Spleen (tissue), 11 donors: ENCODE results near the gene LRRN2. TPM values are rescaled to one million over a fixed set of nuclear protein-coding genes. Genes with fewer than 3 reads are reported as not detected.

Source experiments
- DNase-seq: peaks from one replicate; pipeline ENCODE4 v3.0.0-alpha.2; 2020
- H3K27ac ChIP-seq, 8 donors: fragments of 200-600 bp; sonication (generic) in 7 of 8; 1 replicate in 4 of 8; 2 replicates in 4 of 8; pipeline versions ENCODE4 v1.5.0 to v1.8.0; 2016 to 2021; ENCODE audit warnings: inconsistent platforms in 4 of 8, mild to moderate bottlenecking in 4 of 8, moderate library complexity in 1 of 8
- H3K27me3 ChIP-seq, 7 donors: fragments of 200-600 bp; sonication (generic) in 6 of 7; replicated peaks in 1 of 7; 1 replicate in 4 of 7; 2 replicates in 3 of 7; pipeline versions ENCODE4 v1.5.0 to v1.8.0; 2016 to 2021; ENCODE audit warnings: inconsistent platforms in 3 of 7, mild to moderate bottlenecking in 1 of 7
- H3K36me3 ChIP-seq, 6 donors: fragments of 200-600 bp; sonication (generic) in 5 of 6; 1 replicate in 4 of 6; 2 replicates in 2 of 6; pipeline versions ENCODE4 v1.5.0 to v1.8.0; 2016 to 2021; ENCODE audit warnings: inconsistent platforms in 2 of 6
- H3K4me1 ChIP-seq, 6 donors: fragments of 200-600 bp; sonication (generic) in 5 of 6; 1 replicate in 3 of 6; 2 replicates in 3 of 6; pipeline versions ENCODE4 v1.5.0 to v1.8.0; 2016 to 2021; ENCODE audit warnings: inconsistent platforms in 3 of 6
- H3K4me3 ChIP-seq, 8 donors: fragments of 200-600 bp; sonication (generic) in 7 of 8; 1 replicate in 4 of 8; 2 replicates in 4 of 8; pipeline versions ENCODE4 v1.5.0 to v1.8.0; 2016 to 2021; ENCODE audit warnings: inconsistent platforms in 4 of 8, mild to moderate bottlenecking in 4 of 8, moderate library complexity in 2 of 8
- H3K9me3 ChIP-seq, 8 donors: fragments of 200-600 bp; sonication (generic) in 7 of 8; 1 replicate in 4 of 8; 2 replicates in 4 of 8; pipeline versions ENCODE4 v1.5.0 to v1.8.0; 2016 to 2021; ENCODE audit warnings: inconsistent platforms in 4 of 8
- CTCF ChIP-seq, 11 experiments: fragments of 200-600 bp in 7 of 11; fragments of 450-650 bp in 4 of 11; sonication (generic) in 4 of 11; IDR thresholded peaks in 8 of 11; conservative IDR thresholded peaks in 3 of 11; 1 replicate in 7 of 11; 2 replicates in 4 of 11; pipeline versions ENCODE4 v1.4.0 to v1.8.0; 2016 to 2021; ENCODE audit warnings: antibody characterized with exemption in 11 of 11, inconsistent platforms in 4 of 11, mild to moderate bottlenecking in 1 of 11
- POLR2A ChIP-seq, 3 donors: fragments of 450-650 bp; IDR thresholded peaks; one replicate each; pipeline ENCODE4 v1.5.1; 2017; ENCODE audit warnings: antibody characterized with exemption in 3 of 3, mild to moderate bottlenecking in 1 of 3
- POLR2AphosphoS5 ChIP-seq, 3 donors: sonication (generic); formaldehyde crosslinking; IDR thresholded peaks; one replicate each; pipeline ENCODE4 v1.5.1; 2017; ENCODE audit warnings: antibody characterized with exemption in 3 of 3
- WGBS, 5 donors: extraction: QIAGEN DNeasy Blood & Tissue Kit in 3 of 5; methylation state at CpG; one replicate each; pipeline versions ENCODE4 v1.1.5 to v1.1.7; 2013 to 2018; 5-methylcytosine and 5-hydroxymethylcytosine counted together
- intact Hi-C: fragments of 100-400 bp; cut with DNase I; formaldehyde crosslinking; loops from one replicate; pipeline ENCODE4 v1.15.0; 2023; ENCODE audit warnings: low total_unique reads
- polyA plus RNA-seq, 3 donors: library from polyadenylated mRNA; stranded (reverse); fragments of 200-250 nt; gene quantifications; one replicate each; pipeline ENCODE4 v1.2.1, GENCODE V29; 2013
- total RNA-seq, 7 donors: library from RNA; depleted of rRNA in 3 of 7; stranded (reverse); fragments of >200 nt in 3 of 7; fragmentation: NEBNext Ultra II Directional in 4 of 7; extraction: Animal tissue kit (Norgen Biotek cat#: 25700) in 4 of 7; gene quantifications; one replicate each; pipeline versions ENCODE4 v1.1.0 to v1.2.1, GENCODE V29; 2016 to 2021
- donor health status: healthy with polysubstance abuse.
- donor health status: DM: no; HTN: no; CAD: no; lungs with moderate emphysema.
- donor health status: DM: no; HTN: no; CAD: no.
- donor health status: Bipolar disorder and iron deficiency.
- donor health status: healthy.
- donor health status: DM: no; HTN: no; CAD: no.
- donor health status: DM: yes; HTN: yes; CAD: no.

The LRRN2 gene
- total and polyA plus RNA-seq, 10 donors = 1.6 to 11.9 (median 4.5) TPM

- intact Hi-C loops = no loop called here
- peaks cover 0 to 22% (median 0%) of the 10 kb centered on the region in 6 donors for H3K36me3 ChIP-seq
- no peaks in the 10 kb centered on the region for H3K27me3 ChIP-seq
- peak; percentile 85 for DNase-seq
- H3K4me1 ChIP-seq = peaks cover 0 to 35% (median 5%) of the 10 kb centered on the region in 6 donors
- H3K9me3 ChIP-seq = no peaks in the 10 kb centered on the region
- no peak for TF ChIP-seq POLR2A (IDR thresholded peaks at IDR 0.05)
- TF ChIP-seq CTCF (IDR thresholded peaks at IDR 0.05 in 8 of 11, conservative IDR thresholded peaks at IDR 0.05 in 3 of 11) = no peak
- TF ChIP-seq POLR2AphosphoS5 (IDR thresholded peaks at IDR 0.05) = no peak
- peak overlapping the region in 1 of 8 donors; percentile 21 for H3K27ac ChIP-seq
- no peak overlapping the region for H3K4me3 ChIP-seq
- WGBS, 5 donors = 72 to 78% (median 74%) methylated on average over 10 to 11 of the region's 11 CpGs
Observed at GRCh38 chr1:204584699-204585372, 100.7 kb downstream of the LRRN2 start.

- Histone ChIP-seq H3K9me3 (no peaks in the 10 kb centered on the region), H3K4me1 (peaks cover 6 to 43% (median 13%) of the 10 kb centered on the region in 6 donors), H3K36me3 (peaks cover 0 to 26% (median 0%) of the 10 kb centered on the region in 6 donors), H3K27me3 (no peaks in the 10 kb centered on the region), H3K4me3 (no peak overlapping the region), H3K27ac (peak overlapping the region in 1 of 8 donors; percentile 21)
- 80 to 91% (median 83%) methylated on average over 4 of the region's 4 CpGs for WGBS, 5 donors
- intact Hi-C loops = no loop called here
- TF ChIP-seq CTCF (IDR thresholded peaks at IDR 0.05 in 8 of 11, conservative IDR thresholded peaks at IDR 0.05 in 3 of 11) (no peak), POLR2A (IDR thresholded peaks at IDR 0.05) (no peak), POLR2AphosphoS5 (IDR thresholded peaks at IDR 0.05) (no peak)
- DNase-seq = no peak
Observed at GRCh38 chr1:204583909-204584632, 101.5 kb downstream of the LRRN2 start.

- 84 to 93% (median 91%) methylated on average over 3 of the region's 3 CpGs for WGBS, 5 donors
- Histone ChIP-seq H3K4me3 (no peak overlapping the region), H3K4me1 (peaks cover 10 to 58% (median 24%) of the 10 kb centered on the region in 6 donors), H3K36me3 (peaks cover 0 to 26% (median 0%) of the 10 kb centered on the region in 6 donors), H3K9me3 (no peaks in the 10 kb centered on the region), H3K27me3 (no peaks in the 10 kb centered on the region), H3K27ac (no peak overlapping the region)
- no peak for DNase-seq
- no peak for TF ChIP-seq POLR2A (IDR thresholded peaks at IDR 0.05)
- no peak for TF ChIP-seq CTCF (IDR thresholded peaks at IDR 0.05 in 8 of 11, conservative IDR thresholded peaks at IDR 0.05 in 3 of 11)
- TF ChIP-seq POLR2AphosphoS5 (IDR thresholded peaks at IDR 0.05) = no peak
- intact Hi-C loops = no loop called here
Observed at GRCh38 chr1:204581759-204582158, 103.8 kb downstream of the LRRN2 start.

GRCh38 chr1:204580862-204581261 lies 104.7 kb downstream of the LRRN2 start:
- Histone ChIP-seq H3K36me3 (peaks cover 0 to 26% (median 0%) of the 10 kb centered on the region in 6 donors), H3K4me3 (no peak overlapping the region), H3K27ac (peak overlapping the region in 3 of 8 donors; percentile 4 to 87 (median 85)), H3K27me3 (no peaks in the 10 kb centered on the region), H3K4me1 (peaks cover 10 to 58% (median 24%) of the 10 kb centered on the region in 6 donors), H3K9me3 (no peaks in the 10 kb centered on the region)
- no peak for TF ChIP-seq POLR2AphosphoS5 (IDR thresholded peaks at IDR 0.05)
- TF ChIP-seq POLR2A (IDR thresholded peaks at IDR 0.05) = no peak
- no peak for TF ChIP-seq CTCF (IDR thresholded peaks at IDR 0.05 in 8 of 11, conservative IDR thresholded peaks at IDR 0.05 in 3 of 11)
- DNase-seq = no peak
- intact Hi-C loops = no loop called here
- WGBS, 5 donors = 80 to 93% (median 88%) methylated on average over 2 of the region's 2 CpGs
